Measurements from ENCODE around the gene ADGRG7. TPM values are rescaled to one million over a fixed set of nuclear protein-coding genes. Genes with fewer than 3 reads are reported as not detected.

Gene ADGRG7
- total RNA-seq, 2 donors from 2014 or later = not detected

DNA sequence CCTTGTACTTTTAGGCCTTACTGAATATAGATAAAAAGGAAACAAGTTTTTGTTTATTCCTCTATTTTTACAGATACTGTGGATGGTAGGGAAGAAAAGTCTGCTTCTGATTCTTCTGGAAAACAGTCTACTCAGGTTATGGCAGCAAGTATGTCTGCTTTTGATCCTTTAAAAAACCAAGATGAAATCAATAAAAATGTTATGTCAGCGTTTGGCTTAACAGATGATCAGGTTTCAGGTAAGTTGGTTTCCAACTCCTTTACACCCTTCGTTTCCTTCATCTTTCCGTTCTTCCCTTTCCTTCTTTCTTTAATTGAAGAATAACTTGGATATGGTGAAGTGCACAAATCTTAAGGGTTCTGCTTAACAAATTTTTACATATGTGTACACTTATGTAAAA lies 123.0 kb downstream of the ADGRG7 start:
- no peak overlapping the region for H3K27ac Mint-ChIP-seq
- H3K27me3 Mint-ChIP-seq = no peaks in the 10 kb centered on the region
- DNase-seq (ENCODE audit: low spot score) = no peak
- H3K4me3 Mint-ChIP-seq = no peak overlapping the region
- H3K36me3 Mint-ChIP-seq = peaks cover 36% of the 10 kb centered on the region
- peaks cover 10 to 21% of the 10 kb centered on the region in 2 donors for H3K4me1 Mint-ChIP-seq (ENCODE audit: low read depth in 2 of 2)
- ATAC-seq = no peak
- H3K9me3 Mint-ChIP-seq = no peaks in the 10 kb centered on the region

DNA sequence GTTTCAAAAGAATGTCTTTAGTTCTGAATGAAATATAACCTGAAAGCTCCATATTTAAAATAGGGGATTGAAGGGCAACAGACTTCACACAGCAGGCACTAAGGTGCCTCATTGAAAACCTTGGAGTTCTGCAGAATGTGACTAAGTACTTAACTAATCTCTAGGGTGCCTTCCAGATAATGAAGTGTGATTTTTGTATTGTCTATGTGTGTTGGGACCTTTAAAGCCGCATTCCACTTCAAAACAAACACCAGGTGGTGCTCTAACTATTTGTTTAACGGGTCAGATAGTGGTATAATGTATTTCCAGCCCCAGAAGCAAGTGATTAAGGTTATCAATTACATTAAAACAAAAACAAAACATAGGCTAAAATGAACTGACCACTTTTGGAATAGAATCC lies 127.9 kb downstream of the ADGRG7 start:
- DNase-seq (ENCODE audit: low spot score) (no peak), ATAC-seq (no peak)
- peaks cover 0 to 14% of the 10 kb centered on the region in 2 donors for H3K4me1 Mint-ChIP-seq (ENCODE audit: low read depth in 2 of 2)
- H3K27ac Mint-ChIP-seq = no peak overlapping the region
- no peak overlapping the region for H3K4me3 Mint-ChIP-seq
- H3K27me3 Mint-ChIP-seq = no peaks in the 10 kb centered on the region
- peaks cover 22% of the 10 kb centered on the region for H3K36me3 Mint-ChIP-seq
- H3K9me3 Mint-ChIP-seq = no peaks in the 10 kb centered on the region

- Mint-ChIP-seq H3K36me3 (peaks cover 19% of the 10 kb centered on the region), H3K4me1 (ENCODE audit: low read depth in 2 of 2) (peaks cover 0 to 2% of the 10 kb centered on the region in 2 donors), H3K9me3 (no peaks in the 10 kb centered on the region), H3K27me3 (no peaks in the 10 kb centered on the region), H3K4me3 (no peak overlapping the region), H3K27ac (no peak overlapping the region)
- DNase-seq (ENCODE audit: low spot score) = no peak
- peak in 1 of 2 donors; percentile 81 for ATAC-seq
Measured at GRCh38 chr3:100740207-100740606, 130.8 kb downstream of the ADGRG7 start.

DNA sequence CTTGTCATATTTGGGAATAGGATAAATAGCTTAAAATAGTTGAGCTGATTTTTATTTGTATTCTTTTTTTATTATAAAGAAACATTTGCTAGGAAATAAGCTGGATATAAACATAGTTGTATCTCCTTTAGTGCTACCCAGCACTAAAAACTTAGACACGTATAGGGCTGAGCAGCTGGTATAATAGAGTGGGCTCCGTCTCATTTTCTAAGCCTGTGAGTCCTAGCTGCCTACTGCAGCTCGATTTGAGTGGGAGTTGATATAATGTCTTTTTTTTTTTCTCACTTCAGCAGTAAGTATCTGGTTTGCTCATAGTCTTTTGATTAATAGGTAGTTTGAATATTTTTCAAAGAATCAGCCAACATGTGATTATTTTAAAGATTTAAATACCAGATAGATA lies 134.1 kb downstream of the ADGRG7 start:
- H3K27me3 Mint-ChIP-seq = no peaks in the 10 kb centered on the region
- no peak overlapping the region for H3K4me3 Mint-ChIP-seq
- H3K4me1 Mint-ChIP-seq (ENCODE audit: low read depth in 2 of 2) = no peaks in the 10 kb centered on the region
- DNase-seq (ENCODE audit: low spot score) (no peak), ATAC-seq (no peak)
- no peaks in the 10 kb centered on the region for H3K9me3 Mint-ChIP-seq
- H3K36me3 Mint-ChIP-seq = peaks cover 9% of the 10 kb centered on the region
- no peak overlapping the region for H3K27ac Mint-ChIP-seq

- H3K27ac Mint-ChIP-seq = no peak overlapping the region
- H3K4me1 Mint-ChIP-seq (ENCODE audit: low read depth in 2 of 2) = no peaks in the 10 kb centered on the region
- peaks cover 14% of the 10 kb centered on the region for H3K36me3 Mint-ChIP-seq
- ATAC-seq (no peak), DNase-seq (ENCODE audit: low spot score) (no peak)
- no peaks in the 10 kb centered on the region for H3K27me3 Mint-ChIP-seq
- no peaks in the 10 kb centered on the region for H3K9me3 Mint-ChIP-seq
- no peak overlapping the region for H3K4me3 Mint-ChIP-seq
Measured at GRCh38 chr3:100744671-100745070, 135.3 kb downstream of the ADGRG7 start.

Other genes with a start within 250 kb of the ADGRG7 start
- gene TOMM70, start 208.5 kb upstream of the ADGRG7 start, total RNA-seq = 10 to 100 TPM; 46.0 to 49.3 TPM
- 1 to 10 TPM; 1.0 to 2.9 TPM for gene LNP1, start 208.1 kb upstream of the ADGRG7 start, total RNA-seq
- 1 to 10 TPM; 1.1 to 4.5 TPM for gene TMEM45A, start 117.0 kb upstream of the ADGRG7 start, total RNA-seq
- gene TFG, start 99.9 kb downstream of the ADGRG7 start, total RNA-seq = 10 to 100 TPM; 45.8 to 56.2 TPM